Bronchial epithelial cell (primary cell): ENCODE data around the gene TRDMT1. TPM values are rescaled to one million over a fixed set of nuclear protein-coding genes. Genes with fewer than 3 reads are reported as not detected.

Experiments
- DNase-seq: peaks from one replicate; pipeline ENCODE4 v3.0.0-alpha.2; 2010; ENCODE audit warnings: low read depth
- FAIRE-seq: peaks from 2 replicates; lab custom pipeline; 2011; peaks lifted over from hg19 to GRCh38; lab: Jason Lieb, UNC
- H3K27me3 ChIP-seq: 2 replicates; pipeline ENCODE4 v1.5.1; 2011; ENCODE audit warnings: low read length; ENCODE audit not compliant: control insufficient read depth, insufficient read depth
- H3K36me3 ChIP-seq: 2 replicates; pipeline ENCODE4 v1.5.1; 2011; ENCODE audit warnings: low read length; ENCODE audit not compliant: control insufficient read depth, insufficient read depth
- H3K4me3 ChIP-seq: 2 replicates; pipeline ENCODE4 v1.5.1; 2011; ENCODE audit warnings: mild to moderate bottlenecking, low read depth, low read length, control low read depth
- CTCF ChIP-seq: IDR thresholded peaks from 2 replicates; pipeline ENCODE4 v1.5.1; 2011; ENCODE audit warnings: mild to moderate bottlenecking, moderate library complexity, low read length, control low read depth, inconsistent platforms; ENCODE audit not compliant: insufficient read depth, severe bottlenecking
- total RNA-seq: library from RNA; depleted of rRNA; stranded (reverse); fragments of >200 nt; gene quantifications from 2 replicates; pipeline ENCODE4 v1.2.1, GENCODE V29; 2014

Gene TRDMT1
- total RNA-seq, 1 donor from 2014 or later: 1.3 TPM

DNA sequence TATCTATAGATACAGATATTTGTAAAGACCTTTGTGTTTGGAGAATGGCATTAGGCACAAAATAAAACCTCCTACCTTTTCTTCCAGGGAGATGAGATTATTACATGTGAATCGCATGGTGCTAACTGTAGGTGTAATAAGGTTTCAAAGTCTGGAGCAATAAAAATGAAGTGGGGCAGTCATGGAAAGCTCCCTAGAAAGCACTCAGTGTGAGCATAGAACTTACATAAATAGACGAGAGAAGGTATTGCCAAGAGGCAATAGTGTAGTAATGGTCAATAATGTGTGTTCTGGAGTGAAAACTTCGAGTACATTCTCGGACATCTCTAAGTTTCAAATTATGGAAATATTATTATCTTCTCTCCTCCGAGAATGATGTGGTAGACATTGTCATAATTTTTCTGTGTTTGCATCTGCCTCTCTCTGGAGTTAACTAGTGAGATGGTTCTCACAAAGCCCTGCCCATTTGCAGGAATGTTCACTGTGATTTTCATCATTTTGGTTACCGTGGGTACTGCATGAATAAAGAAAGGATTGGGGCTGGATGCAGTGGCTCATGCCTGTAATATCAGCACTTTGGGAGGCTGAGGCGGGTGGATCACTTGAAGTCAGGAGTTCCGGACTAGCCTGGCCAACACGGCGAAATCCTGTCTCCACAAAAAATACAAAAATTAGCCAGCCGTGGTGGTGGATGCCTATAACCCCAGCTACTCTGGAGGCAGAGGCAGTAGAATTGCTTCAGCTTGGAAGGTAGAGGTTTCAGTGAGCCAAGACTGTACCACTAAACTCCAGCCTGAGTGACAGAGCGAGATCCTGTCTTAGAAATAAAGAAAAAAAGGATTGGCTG lies 37.2 kb upstream of the TRDMT1 start:
- peaks cover 10% of the 10 kb centered on the region for H3K36me3 ChIP-seq
- no peak for TF ChIP-seq CTCF
- H3K27me3 ChIP-seq: no peaks in the 10 kb centered on the region
- DNase-seq (no peak), FAIRE-seq (no peak)
- no peak overlapping the region for H3K4me3 ChIP-seq

- DNase-seq: no peak
- Histone ChIP-seq H3K36me3 (peaks cover 12% of the 10 kb centered on the region), H3K4me3 (no peak overlapping the region), H3K27me3 (no peaks in the 10 kb centered on the region)
- no peak for FAIRE-seq
- TF ChIP-seq CTCF: no peak
Observed at GRCh38 chr10:17237915-17238444, 36.5 kb upstream of the TRDMT1 start.

DNA sequence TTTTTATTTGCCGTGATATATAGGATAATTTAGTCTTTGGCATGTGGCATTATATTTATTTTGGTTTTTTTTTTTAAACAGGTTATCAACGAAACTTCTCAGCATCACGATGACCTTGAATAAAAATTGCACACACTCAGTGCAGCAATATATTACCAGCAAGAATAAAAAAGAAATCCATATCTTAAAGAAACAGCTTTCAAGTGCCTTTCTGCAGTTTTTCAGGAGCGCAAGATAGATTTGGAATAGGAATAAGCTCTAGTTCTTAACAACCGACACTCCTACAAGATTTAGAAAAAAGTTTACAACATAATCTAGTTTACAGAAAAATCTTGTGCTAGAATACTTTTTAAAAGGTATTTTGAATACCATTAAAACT lies 35.7 kb upstream of the TRDMT1 start:
- no peaks in the 10 kb centered on the region for H3K27me3 ChIP-seq
- peaks cover 12% of the 10 kb centered on the region for H3K36me3 ChIP-seq
- no peak overlapping the region for H3K4me3 ChIP-seq
- TF ChIP-seq CTCF: no peak
- FAIRE-seq: no peak
- DNase-seq: no peak

GRCh38 chr10:17236468-17237148 lies 35.1 kb upstream of the TRDMT1 start:
- Histone ChIP-seq H3K27me3 (no peaks in the 10 kb centered on the region), H3K36me3 (peaks cover 13% of the 10 kb centered on the region), H3K4me3 (no peak overlapping the region)
- no peak for FAIRE-seq
- no peak for TF ChIP-seq CTCF
- no peak for DNase-seq

- peak; percentile 52 for FAIRE-seq
- no peak for TF ChIP-seq CTCF
Observed at GRCh38 chr10:17235136-17235535, 33.7 kb upstream of the TRDMT1 start.

More at GRCh38 chr10:17235136-17235535, 33.7 kb upstream of the TRDMT1 start:
- no peak for DNase-seq
- Histone ChIP-seq H3K4me3 (no peak overlapping the region), H3K27me3 (no peaks in the 10 kb centered on the region), H3K36me3 (peaks cover 13% of the 10 kb centered on the region)
